NCI-H2107 (cell line): ENCODE measurements around the gene MYO3B.

Experiments used
- DNase-seq: peaks from one replicate; lab custom pipeline; 2025; lab: John Stamatoyannopoulos, UW

MYO3B gene

GRCh38 chr2:170371231-170371998 is 193.5 kb downstream of the MYO3B start:
- no peak for DNase-seq

GRCh38 chr2:170375192-170375591 is 197.2 kb downstream of the MYO3B start:
- DNase-seq: no peak

DNA sequence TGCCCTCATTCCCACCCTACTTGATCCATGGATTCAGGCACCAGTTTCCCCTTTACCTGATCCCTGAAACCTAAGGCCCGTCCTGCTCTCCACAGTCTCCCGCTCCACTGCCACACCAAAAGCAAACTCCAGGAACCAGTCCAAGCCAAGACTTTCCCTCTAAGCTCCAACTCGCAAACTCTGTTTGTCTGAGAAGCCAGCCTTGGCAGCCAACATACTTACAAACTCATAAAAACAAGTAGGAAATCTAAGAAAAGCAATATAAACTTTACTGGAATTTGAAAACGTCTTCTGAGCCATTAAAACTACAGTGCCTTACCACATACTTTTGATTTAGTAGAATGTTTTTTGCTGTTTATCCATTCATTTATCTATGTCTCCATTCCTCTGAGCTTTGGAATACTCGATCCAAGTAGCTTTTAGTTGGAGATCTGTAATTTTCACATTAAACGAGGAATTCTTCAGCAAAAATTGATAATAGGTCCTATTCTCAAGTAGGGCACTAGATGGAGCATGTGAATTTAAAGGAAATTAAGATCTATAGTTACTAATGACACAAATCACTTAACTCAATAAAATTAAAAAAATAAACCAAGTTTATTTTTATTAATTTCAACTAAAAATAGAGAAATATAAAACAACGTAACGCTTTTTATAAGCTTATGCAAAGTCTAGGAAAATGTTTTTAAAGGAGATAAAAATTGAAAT is 199.7 kb downstream of the MYO3B start:
- DNase-seq: no peak

GRCh38 chr2:170380267-170380666 is 202.3 kb downstream of the MYO3B start:
- DNase-seq: no peak

DNA sequence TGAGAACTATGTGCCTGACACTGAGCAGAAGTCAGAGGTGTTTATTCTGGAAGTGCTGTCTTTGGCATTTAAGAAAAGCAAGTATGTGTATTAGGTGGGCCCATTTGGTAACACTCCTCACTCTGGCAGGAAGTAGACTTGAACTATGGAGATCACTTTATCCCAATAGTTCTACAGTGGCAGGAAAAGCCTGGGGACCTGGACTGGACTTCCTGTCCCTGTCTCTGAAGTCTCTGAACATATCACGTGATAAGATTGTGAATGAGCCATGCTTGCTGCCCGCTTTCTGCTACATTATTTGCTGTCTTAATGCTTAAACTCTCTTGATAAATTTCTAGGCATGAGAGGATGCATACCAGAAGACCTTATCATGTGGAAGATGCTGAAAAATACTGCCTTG is 203.7 kb downstream of the MYO3B start:
- DNase-seq: no peak

GRCh38 chr2:170386554-170386953 is 208.6 kb downstream of the MYO3B start:
- DNase-seq: no peak

DNA sequence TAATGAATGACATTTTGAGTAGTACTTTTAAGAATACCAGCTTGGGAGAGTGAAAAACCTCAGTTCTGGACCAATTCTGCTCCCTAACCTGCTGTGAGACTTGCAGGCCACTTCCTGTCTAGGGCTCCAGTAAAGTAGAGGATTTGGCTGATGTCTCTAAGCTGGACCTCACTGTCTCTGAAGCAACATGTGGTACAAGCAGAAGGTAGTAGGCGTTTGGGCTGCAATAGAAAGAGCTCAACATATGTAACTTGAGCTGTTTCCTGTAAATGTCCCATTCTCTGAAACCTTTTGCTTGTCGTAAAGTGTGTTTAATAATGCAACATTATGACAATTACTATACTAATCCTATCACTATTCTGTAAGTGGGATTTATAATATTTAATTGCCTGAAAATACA is 213.1 kb downstream of the MYO3B start:
- DNase-seq: no peak

DNA sequence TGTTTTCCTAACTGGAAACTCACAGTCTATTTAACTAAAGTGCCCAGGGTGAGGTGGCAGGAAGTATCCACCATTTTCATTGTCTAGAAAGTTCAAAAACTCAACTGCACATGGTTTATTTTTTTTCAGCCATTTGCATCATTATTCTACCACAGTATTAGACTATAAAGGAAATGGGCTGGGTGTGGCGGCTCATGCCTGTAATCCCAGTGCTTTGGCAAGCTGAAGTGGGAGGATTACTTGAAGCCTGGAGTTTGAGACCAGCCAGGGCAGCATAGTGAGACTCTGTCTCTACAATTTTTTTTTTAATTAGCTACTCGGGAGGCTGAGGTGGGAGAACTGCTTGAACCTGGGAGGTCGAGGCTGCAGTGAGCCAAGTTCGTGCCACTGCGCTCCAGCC is 213.8 kb downstream of the MYO3B start:
- DNase-seq: no peak

DNA sequence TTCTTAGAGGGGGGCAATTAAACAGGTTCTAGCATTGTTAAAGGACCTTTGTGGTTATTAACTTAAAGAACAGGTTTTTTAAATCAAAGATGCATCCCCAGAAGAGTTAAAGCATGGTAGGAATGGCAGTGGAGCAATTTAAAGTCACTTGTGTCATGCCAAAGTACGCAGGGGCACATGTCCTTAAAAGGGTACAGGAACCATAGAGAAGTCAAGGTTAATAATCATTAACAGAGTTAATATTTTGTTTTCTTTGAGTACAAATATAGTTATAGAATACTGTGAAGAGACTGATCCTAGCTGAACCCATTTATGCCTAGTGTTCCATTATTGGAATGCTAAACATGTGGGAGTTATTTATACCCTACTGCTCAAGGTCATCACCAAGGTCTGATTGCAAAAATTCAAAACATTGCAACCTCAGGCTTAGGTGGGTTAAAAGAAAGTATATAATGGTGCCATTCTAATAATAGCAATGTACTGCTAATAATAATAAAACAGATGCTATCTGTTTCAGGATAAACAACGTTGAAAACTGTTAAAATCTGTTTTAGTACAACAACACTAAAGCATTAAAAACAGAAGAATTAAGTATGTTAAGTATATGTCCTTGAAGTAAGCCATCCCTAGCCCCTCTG is 216.0 kb downstream of the MYO3B start:
- no peak for DNase-seq

- no peak for DNase-seq
Measured at GRCh38 chr2:170394641-170395387, 216.9 kb downstream of the MYO3B start.

DNA sequence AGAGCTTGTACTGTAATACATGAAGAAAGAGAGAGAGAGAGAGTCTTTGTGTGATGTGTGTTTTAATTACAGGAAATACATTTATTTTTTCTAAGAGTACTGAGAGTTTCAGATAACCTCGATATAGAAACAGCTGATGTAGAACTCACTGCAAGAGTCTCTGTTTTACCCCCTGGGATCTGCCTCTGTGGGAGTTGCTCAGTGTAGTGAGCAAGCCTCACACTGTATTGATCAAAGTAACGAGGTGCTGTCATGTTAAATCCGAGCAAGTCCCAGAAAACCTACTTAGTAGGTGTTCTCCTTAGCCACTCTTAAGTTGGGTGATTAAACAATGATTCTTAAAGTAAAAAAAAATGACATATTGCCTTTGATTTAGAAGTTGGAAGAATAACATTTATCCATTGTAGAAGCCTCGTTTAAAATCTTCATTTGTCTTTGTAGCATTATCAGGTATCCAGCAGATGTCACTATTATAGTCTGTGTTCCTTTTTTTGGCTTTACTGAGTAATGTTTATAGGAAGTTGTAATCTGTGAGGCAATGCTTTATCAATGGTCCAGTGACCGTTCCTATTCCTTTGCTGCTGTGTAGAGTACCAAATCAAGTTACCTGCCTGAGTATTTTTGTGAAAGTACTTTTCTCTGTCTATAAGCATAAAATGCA is 219.0 kb downstream of the MYO3B start:
- DNase-seq: no peak

DNA sequence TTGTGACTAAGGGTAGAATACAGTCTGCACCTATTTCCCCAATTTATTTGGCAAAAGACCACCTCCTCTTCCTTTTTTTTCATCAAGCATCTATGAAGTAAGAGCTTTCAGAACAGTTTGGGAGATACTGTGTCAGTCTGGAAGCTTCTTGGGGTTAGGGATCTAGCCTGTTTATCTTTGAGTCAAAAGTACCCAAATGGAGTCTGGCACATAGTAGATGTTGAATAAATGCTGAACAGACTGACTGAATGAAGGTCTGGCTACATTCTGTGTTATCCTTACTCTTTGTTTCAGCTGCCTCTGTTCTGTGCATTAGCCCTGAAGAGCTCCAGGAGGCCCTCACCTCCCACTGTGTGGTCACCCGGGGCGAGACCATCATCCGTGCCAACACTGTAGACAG is 223.2 kb downstream of the MYO3B start:
- DNase-seq: no peak

DNA sequence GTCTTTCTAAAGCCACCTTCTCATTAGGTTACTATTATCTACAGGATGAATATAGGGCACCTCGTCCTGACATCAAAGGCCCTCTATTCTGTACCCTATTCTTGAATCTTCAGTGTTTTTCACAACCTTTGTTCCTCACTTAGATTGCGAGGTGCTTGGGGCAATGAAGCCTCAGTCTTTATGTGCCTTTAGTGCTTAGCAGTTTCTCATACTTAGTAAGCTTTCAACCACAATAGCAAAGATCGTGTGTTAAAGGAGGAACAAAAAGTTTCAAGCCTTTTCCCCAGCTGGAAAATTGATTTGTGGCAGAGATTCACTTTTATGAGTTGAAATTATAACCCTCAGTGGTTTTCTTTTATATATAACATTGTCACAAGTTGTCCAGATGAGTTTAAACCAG is 226.9 kb downstream of the MYO3B start:
- DNase-seq: no peak

DNA sequence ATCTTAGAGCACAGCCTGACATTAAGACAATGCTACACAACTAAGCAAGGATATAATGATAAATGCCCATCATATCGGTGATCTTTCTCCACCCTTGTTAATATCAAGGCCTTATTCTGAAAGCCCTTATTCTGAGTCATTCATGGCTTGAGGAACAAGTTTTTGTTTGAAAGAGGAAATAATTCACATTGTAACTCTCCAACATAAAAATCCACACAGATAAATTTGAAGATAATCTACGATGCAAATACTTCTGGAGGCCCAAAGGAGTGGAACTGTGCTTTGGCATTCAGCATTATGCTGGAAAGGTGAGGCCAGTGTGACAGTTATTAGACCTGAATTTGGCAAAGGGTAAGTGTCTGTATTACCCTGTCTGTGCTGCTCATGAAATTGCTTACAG is 227.4 kb downstream of the MYO3B start:
- DNase-seq: no peak

GRCh38 chr2:170408461-170409163 is 230.7 kb downstream of the MYO3B start:
- no peak for DNase-seq

DNA sequence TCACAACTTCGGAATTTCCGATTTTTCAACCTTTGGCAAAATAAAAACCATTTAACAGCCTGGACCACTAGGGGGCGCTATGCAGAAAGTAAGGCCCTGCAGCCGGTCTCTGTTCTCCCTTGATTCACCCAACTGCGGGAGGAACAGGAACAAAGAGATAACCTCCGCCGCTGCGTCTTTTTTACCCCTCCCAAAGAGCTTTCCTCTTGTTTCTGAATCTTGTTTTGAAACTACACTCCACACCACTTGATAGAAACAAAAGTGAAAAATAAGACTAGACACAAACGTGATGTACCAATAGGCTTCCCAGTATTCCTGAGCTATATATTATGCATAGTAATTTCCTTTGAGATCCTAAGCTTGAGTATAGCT is 231.2 kb downstream of the MYO3B start:
- peak; percentile 45 for DNase-seq

GRCh38 chr2:170411660-170412059 is 233.7 kb downstream of the MYO3B start:
- no peak for DNase-seq

- DNase-seq: no peak
Measured at GRCh38 chr2:170420961-170421687, 243.2 kb downstream of the MYO3B start.

DNA sequence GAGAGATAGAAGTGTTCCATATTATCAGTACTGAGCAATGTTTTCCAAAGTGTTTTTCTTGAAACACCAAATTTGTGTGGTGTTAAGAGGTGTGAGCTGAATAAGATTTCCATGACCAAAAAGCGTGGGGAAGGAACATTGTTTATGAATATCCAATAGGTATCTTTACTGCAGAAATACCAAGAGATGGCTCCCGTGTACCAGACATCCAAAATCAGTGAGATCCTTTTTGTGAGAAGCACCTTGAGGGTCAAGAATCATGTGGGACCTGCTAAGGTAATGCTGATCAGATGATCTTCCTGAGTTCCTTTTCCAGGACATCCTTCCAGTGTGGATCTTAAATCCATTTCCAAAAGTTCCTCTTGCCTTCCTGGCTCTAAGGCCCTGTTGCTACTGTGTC is 246.0 kb downstream of the MYO3B start:
- no peak for DNase-seq

- DNase-seq: no peak
Measured at GRCh38 chr2:170425281-170425751, 247.4 kb downstream of the MYO3B start.

DNA sequence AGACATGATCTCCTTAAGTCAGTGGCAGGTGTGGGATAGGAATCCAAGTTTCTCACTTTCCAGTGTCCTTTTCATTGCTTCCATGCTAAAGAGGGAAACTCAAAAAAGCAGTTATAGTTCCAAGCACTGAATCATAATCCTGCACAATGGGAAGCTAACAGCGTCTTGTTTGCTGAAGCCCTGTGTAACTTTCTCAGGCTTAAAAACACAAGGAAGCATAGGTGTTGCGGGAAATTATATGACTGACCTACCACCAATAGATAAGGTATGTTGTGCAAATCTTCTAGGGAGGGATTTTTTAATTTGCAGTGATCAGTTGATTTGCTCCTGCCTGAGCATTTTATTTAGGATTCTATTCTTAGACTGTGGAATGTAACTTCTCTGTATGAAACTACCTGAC is 250.9 kb downstream of the MYO3B start:
- no peak for DNase-seq
